ENCODE results near the gene ART4. TPM values are rescaled to one million over a fixed set of nuclear protein-coding genes. Genes with fewer than 3 reads are reported as not detected.

ART4 gene
- total RNA-seq, 1 experiment from 2014 or later, result not detected

GRCh38 chr12:14814014-14814413 is 29.3 kb downstream of the ART4 start, which contains the start of gene SMCO3:
Gene SMCO3, minus strand, starts transcription at chr12:14814182. Its CDS starts 7,502 bp downstream, at chr12:14806680.
- no peaks in the 10 kb centered on the region for H3K9me3 ChIP-seq (ENCODE audit: control insufficient read depth, insufficient read depth, low read depth, low read length)
- H3K4me3 ChIP-seq (ENCODE audit: low read depth in 2 of 2, low read length in 2 of 2), result no peak within 1 kb of the TSS
- ATAC-seq (no peak), DNase-seq (ENCODE audit: low read depth, low spot score) (no peak)
- TF ChIP-seq POLR2AphosphoS5 (IDR thresholded peaks at IDR 0.05; ENCODE audit: low read depth, low read length) (no peak), SIN3A (IDR thresholded peaks at IDR 0.05; ENCODE audit: borderline replicate concordance, insufficient read depth, low read depth, low read length) (no peak), REST (IDR thresholded peaks at IDR 0.05; ENCODE audit: insufficient read depth in 1 of 2, low read depth in 2 of 2, low read length in 1 of 2) (no peak), TCF7L2 (IDR thresholded peaks at IDR 0.05; ENCODE audit: low read depth, low read length) (no peak)
- TF ChIP-seq, protein P1, sequence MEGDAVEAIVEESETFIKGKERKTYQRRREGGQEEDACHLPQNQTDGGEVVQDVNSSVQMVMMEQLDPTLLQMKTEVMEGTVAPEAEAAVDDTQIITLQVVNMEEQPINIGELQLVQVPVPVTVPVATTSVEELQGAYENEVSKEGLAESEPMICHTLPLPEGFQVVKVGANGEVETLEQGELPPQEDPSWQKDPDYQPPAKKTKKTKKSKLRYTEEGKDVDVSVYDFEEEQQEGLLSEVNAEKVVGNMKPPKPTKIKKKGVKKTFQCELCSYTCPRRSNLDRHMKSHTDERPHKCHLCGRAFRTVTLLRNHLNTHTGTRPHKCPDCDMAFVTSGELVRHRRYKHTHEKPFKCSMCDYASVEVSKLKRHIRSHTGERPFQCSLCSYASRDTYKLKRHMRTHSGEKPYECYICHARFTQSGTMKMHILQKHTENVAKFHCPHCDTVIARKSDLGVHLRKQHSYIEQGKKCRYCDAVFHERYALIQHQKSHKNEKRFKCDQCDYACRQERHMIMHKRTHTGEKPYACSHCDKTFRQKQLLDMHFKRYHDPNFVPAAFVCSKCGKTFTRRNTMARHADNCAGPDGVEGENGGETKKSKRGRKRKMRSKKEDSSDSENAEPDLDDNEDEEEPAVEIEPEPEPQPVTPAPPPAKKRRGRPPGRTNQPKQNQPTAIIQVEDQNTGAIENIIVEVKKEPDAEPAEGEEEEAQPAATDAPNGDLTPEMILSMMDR (IDR thresholded peaks at IDR 0.05), result no peak
- H3K4me1 ChIP-seq (ENCODE audit: control insufficient read depth, insufficient read depth, low read length), result no peaks in the 10 kb centered on the region
- POLR2A ChIA-PET, result no interaction called here
- intact Hi-C loops (cut with micrococcal nuclease; ENCODE audit: unreplicated experiment), result no loop called here
- in situ Hi-C loops (cut with HindIII; ENCODE audit: low pct_unique_long_range_greater_than_20kb, low sequenced_read_pairs), result no loop called here
- CTCF ChIA-PET, result no interaction called here
- H3K27me3 ChIP-seq (ENCODE audit: control insufficient read depth, insufficient read depth, low read length), result no peaks in the 10 kb centered on the region
- BruUV-seq (replicated peaks), result no TSS peak
- no peaks in the 10 kb centered on the region for H3K36me3 ChIP-seq (ENCODE audit: control insufficient read depth, insufficient read depth, low read length)
- H3K27ac ChIP-seq (ENCODE audit: low read length), result no peak within 1 kb of the TSS

DNA sequence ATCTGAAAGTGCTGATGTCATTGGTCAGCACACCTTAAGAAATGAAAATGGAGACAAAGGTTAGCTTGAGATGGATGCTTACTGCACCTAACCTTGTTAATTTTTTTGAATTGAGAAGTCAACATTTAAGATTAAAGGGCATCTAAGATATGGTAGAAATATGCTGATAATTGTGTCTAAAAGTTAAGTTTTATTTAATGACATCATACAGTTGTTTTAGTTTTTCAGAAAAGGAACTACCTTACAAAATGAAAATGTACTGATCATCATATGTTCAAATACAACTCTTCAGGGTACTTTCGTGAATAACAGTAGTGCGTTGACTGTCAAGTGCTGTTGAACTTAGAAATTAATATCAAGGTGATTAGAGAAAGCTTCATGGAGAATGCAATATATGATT is 31.8 kb downstream of the ART4 start:
- ChIA-PET CTCF (interaction anchor here (1.5 kb wide), 1 partner anchor 184 kb away, joined by 7 read pairs; no protein-coding TSS in a partner anchor), POLR2A (no interaction called here)
- Histone ChIP-seq H3K4me1 (ENCODE audit: control insufficient read depth, insufficient read depth, low read length) (no peaks in the 10 kb centered on the region), H3K9me3 (ENCODE audit: control insufficient read depth, insufficient read depth, low read depth, low read length) (no peaks in the 10 kb centered on the region), H3K4me3 (ENCODE audit: low read depth in 2 of 2, low read length in 2 of 2) (no peak overlapping the region), H3K27me3 (ENCODE audit: control insufficient read depth, insufficient read depth, low read length) (no peaks in the 10 kb centered on the region), H3K27ac (ENCODE audit: low read length) (no peak overlapping the region), H3K36me3 (ENCODE audit: control insufficient read depth, insufficient read depth, low read length) (no peaks in the 10 kb centered on the region)
- in situ Hi-C loops (cut with HindIII; ENCODE audit: low pct_unique_long_range_greater_than_20kb, low sequenced_read_pairs) (no loop called here), intact Hi-C loops (cut with micrococcal nuclease; ENCODE audit: unreplicated experiment) (loop anchor here (2.0 kb wide), 1 partner anchor 183 kb away; no protein-coding TSS in a partner anchor)
- ATAC-seq (no peak), DNase-seq (ENCODE audit: low read depth, low spot score) (no peak)
- no TSS peak for BruUV-seq (replicated peaks)
- TF ChIP-seq TCF7L2 (IDR thresholded peaks at IDR 0.05; ENCODE audit: low read depth, low read length), result no peak
- TF ChIP-seq, protein P1 (IDR thresholded peaks at IDR 0.05), result peak; percentile 38

Data from Panc1 (cell line).